ENCODE measurements around the gene FKBP11.
"Not testable (repeated sequence)": the region's sequence is repeated elsewhere in the genome, so short reads cannot be mapped to it uniquely, and the experiment has no call there.

FKBP11 gene

DNA sequence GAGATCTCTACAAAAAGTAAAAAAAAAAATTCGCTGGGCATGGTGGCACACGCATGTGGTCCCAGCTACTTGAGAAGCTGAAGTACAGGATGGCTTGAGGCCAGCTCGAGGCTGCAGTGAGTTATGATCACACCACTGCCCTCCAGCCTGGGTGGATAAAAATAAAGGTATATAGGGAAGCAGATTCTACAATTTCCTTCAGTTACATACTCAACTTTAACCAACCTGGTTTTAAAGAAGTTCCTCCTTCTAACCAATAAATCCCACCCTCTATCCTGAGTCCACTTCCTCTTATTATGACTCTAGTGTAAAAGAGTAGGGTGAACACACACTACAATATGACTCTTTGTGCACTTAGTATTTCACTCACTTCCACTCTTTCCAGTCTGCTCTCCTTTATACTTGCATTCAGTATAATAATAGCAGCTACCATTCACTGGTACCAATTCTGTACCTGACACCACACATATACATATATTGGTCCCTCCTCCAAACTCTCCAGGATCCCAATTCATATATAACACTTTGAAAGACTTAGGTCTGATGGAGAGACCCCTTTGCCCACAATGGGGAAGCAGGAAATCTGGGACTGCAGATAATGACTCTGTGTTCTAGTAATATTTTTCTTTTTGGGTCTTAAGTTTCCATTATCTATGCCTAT is 29.7 kb upstream of the FKBP11 start:
- no peak for DNase-seq

DNA sequence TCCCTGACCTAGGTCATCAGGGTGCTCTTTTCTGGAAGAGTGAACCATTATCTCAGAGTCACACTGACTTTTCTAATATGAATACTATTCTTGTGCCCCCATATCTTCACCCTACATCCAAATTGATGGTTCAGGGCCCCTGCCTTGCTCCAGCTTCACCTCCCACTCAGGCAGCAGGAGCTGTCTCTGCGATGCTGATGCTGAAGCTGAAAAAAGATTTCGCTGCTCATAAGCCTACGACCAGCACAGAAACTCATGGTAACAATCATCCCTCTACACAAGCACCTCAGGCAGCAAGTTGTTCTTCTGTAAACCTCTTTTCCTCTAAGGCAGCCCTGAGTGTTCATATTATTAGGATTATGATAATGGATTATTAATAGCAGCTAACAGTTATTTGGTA is 28.8 kb upstream of the FKBP11 start:
- no peak for DNase-seq

DNA sequence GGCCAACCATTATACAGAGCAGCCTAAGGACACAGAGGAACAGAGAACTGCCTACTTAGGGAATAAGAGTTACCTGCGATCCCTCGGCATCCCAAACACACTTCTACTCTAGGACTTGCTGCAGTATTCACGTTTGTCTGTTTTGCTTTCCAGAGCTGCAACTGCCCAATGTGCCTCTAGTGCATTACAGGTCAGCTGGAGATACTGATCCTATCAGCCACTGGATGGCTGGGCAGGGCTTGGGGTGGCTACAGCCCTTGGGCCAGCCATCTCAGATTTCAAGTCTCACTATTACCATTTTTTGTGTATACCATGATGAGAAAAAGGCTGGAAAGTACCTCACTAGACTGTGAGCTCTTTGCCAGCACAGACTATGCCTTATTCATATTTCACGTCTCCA is 27.4 kb upstream of the FKBP11 start:
- no peak for DNase-seq

DNA sequence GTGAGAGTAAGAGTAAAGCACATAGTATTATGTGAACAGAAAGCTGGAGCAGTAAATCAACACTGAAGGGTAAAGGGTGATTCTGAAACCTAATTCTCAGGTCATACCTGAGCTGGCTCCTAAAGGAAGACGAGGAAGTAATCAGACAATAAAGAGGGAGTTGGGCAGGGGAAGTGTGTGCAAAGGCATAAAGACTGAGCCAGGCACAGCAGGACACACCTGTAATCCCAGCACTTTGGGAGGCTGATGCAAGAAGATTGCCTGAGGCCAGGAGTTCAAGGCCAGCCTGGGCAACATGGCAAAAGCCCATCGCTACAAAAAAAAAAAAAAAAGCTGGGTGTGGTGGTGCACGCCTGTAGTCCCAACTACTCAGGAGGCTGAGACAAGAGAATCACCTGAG is 22.4 kb upstream of the FKBP11 start:
- no peak for DNase-seq

DNA sequence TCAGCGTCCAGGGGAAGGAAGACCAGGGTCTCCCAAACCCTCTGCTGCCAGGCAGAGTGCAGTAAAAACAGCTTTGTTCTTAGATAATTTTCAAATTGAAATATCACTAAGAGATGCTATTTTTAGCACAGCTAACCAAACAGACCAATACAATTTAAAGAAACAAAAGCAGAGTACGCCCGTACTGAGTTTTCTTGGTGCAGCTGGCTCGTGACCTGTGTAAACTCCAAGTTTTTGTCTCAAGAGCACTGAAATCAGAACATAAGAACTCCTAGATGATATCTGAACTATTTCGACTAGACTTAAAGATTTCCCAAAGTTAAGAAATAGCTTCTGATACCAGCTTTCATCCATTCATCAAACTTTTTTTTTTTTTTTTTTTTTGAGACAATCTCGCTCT is 21.7 kb upstream of the FKBP11 start:
- no peak for DNase-seq

DNA sequence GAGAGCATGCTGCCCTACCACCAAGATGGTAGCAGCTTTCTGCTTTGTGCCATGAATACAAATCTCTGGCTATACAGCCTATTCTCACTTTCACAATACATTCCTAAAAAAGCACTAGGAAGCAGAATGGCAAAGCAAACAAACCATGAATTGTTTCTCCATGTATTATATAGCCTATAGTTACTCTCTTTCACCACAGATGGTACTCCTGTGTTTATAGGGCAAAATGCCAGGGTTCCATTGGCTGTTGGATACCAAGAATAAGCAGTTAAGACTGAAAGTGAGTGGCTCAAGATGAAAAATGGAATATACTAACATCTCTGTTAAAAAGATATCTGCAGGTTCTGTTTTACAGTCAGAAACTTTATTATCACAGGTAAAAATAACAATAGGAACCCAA is 20.9 kb upstream of the FKBP11 start:
- DNase-seq = no peak

DNA sequence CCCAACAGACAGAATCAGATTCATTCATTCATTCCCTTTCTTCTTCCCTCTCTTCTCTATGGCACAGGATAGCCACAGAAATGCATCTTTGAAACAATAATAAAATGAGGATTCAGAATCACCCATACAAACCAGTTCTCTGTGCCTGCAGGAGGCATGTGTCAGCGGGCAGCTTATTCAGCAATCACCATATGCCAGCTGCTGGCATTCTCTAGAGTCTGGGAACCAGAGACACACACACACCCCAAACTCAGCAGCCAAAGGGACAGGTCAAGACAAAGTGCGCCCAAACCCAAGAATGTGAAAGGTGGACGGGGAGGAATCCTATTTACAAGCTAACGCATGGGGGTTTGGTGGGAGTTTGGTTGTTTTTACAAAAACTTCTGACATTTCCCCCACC is 17.9 kb upstream of the FKBP11 start:
- DNase-seq = no peak

DNA sequence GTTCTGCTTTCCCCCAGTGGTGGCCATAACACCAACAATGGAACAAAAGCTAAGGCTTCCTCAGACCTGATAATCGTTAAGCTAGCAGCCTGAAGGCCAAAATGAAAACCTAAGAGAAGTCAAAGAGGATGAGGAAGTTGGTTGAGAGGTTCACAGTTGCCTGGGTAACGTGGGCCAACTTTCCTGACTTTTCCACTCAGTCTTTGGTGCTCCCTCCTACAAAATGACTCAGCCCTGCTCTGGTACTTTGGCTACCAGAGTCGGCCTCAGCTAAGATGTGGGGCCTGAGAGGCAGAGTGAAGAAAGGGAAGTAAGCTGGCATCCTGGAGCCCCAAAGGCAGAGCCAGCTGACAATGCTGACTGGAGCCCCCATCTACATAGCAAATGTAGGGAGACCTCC is 14.9 kb upstream of the FKBP11 start:
- DNase-seq = no peak

DNA sequence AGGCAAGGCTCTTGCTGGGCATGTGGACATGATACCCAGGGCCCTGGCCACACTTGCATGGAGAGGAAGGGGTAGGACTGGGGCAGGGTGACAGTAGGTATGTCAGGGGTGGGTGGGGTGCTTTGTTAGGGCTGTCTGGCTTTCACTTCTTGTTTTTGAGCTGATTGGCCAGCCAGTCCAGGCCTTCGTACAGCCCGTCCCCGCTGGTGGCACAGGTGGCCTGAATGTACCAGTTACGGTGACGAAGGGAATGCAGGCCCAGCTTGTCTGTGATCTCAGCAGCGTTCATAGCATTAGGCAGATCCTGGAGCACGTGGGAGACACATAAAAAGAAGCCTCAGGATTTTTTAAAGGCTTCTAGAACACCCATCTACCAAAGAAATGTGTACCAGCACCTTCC is 13.5 kb upstream of the FKBP11 start:
- DNase-seq = no peak

DNA sequence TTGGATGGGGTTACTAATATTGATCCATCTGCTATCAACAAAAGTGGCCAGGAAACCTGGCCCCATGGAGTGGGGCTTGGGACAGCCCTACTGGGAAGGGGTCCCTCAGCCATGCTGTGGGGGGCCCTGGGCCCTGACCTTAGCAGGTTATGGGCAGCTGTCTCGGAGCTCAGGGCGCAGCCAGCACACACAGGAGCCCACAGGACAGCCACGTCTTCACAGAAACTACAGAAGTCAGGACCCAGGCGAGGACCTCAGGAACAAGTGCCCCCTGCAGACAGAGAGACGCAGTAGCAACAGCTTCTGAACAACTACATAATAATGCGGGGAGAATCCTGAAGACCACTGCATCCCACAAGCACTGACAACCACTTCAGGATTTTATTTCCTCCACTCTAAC is 11.9 kb upstream of the FKBP11 start:
- DNase-seq = no peak

DNA sequence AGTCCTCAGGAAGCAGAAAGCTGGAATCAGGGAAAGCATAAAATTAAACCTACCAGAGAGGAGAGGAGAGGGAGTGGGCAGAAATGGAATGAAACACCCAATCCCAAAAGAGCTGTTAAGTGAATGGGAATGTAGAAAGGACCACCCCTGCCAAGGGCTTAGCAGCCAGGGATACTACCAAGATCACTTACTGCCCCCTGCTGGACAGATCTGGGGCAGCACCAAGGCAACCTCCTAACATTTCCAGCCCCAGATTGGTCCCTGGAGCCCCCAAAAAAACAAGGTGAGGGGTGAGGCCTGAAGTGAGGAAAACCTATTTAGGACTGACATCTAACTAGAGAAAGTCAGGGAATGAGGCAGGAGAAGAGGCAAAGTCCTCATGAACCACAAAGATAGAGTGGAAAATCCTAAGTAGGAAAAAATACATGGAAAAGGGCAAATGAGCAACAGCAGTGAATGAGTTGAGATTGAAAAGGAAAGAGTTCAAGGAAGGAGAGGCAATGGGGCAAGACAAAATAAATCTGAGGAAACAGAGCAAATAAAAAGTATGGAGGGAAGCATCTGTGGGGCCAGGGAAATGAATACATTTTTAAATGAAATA is 11.2 kb upstream of the FKBP11 start:
- no peak for DNase-seq

DNA sequence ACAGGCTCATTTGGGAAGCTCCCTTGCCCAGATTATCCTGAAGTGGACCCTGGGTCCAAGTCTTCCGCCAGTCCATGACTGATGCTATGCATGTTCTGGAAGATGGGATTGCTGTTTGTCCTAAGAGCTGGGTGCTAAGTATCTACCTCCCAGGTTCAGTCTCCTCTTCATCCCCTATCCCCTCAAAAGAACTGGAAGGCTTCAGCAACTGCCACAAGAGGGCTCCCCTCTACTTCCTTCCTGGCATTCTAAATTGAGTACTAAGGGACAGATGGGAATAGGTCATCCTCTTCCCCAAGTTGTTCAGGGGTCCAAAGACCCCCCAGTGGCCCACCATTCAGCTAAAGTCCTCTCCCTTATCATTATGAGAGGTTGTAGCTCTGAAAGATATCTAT is 9.0 kb upstream of the FKBP11 start:
- no peak for DNase-seq

DNA sequence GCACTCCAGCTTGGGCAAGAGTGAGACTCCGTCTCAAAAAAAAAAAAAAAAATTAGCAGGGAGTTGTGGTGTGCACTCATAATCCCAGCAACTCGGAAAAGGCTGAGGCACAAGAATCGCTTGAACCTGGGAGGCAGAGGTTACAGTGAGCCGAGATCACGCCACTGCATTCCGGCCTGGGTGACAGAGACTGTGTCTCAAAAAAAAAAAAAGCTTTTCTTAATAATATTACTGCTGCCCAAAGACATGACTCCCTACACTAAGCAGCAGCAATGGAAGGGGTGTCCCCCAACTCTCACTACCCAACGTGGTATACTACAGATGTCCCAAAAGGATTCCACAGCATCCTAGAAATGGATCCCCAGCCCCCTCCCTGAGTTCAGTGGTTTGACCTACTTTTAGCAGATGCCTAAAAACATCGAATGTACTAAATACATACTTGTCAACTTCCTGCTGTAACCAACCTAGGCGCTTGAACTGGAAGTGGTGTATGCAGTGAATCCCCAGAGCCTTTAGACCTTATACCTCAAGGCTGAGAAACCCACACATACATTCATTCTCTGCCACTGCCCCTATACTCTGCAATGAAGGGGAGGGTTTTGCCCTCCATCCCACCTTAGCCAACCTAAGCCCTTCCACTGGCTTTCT is 8.5 kb upstream of the FKBP11 start:
- no peak for DNase-seq

DNA sequence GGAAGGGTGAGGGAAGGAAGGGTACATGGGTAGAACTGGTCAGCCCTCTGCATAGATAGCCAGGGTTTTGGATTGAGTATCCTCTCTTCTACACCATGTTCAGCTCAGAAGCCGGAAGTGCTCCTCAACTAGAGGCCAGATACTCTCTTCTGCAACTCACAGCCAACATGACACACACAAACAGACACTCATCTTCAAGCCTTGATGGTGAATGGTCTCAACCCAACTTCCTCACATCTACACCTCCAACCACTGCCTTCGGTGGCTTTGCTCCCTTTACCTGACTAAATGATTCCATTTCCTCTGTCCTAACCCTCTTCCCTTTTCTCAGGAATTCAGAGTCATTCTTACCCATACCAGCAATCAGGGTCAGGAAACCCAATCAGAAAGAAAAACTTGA is 7.6 kb upstream of the FKBP11 start:
- DNase-seq = no peak

DNA sequence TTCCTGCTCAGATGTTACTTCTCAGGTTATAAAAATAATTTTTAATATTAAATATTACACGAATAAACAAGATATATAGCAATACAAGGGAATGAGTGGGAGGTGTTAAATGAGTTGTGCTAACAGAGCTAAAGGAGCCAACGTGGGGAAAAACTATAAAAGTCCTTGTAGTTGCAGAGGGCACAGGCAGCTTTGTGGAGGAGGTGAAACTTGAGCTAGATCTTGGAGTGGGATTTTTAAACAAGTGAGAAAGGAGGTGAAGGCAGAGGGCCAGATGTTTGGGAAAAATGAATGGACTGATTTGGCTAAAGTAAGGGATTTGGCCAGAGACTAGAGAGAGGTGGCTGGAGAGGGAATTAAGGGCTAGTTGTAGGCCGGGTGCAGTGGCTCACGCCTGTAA is 5.2 kb upstream of the FKBP11 start:
- no peak for DNase-seq

DNA sequence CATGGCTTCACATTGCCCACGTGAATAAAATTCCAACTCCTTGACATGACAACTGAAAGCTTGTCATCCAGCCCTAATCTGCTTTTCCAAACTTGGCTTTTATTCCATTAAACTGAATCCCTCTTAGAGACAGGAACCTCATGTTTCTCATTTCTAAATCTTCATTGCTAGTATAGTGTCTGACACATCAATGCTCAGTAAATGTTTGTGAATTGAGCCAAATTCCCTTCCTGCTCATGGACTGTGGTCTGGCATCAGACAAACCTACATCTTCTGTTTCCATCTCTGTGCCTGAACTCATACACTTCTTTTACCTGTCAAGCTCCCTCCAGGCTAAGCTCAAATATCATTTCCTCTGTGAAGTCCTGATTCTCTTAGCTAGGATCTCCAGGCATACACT is 4.3 kb upstream of the FKBP11 start:
- DNase-seq = no peak

DNA sequence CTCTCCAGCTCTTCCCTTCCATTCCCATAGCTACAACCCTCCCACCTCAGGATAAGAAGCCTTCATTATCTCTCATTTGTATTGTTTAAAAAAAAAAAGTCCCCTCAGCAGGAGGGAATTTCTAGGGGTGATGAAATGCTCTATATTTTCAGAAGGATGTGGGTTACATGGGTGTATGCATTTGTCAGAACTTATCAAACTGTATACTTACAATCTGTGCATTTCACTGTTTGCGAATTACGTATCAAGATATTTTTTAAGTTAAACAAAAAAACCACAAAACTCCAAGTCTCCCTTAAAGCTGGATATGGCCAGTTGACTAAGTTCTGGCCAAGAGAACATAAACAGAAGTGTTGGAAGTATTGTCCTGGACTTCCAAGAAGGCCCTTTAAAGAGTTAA is 2.0 kb upstream of the FKBP11 start:
- no peak for DNase-seq

DNA sequence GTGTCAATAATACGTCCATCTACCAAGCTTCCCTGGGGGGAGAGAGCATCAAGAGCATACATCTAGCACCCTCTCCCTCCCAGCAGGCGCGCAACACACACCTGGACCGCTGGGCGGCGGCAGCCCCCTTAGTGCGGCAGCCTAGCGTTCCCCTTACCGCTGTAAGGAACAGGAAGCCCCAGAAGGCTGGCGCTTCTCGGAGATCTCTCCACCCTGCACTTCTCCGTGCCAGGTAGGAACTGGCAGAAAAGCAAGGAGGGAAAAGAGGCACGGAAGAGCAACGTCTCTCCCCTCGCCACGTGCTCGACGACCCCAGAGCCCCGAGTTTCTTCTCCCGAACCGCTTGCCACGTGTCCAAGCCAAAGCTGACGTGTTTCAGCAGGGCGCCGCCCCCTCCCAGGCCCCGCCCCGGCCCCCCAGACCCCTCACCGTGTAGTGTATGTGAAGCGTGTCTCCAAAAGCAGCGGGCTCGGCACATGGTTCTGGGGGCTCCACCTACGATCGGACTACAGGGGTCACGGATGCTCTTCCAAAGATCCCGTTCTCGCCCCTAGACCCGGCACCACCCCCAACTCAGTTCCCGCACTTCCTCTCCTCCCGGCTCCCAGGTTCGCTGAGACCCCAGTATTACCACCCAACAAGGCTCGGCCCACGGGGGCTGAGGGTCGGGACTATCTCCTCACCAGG is 532 bp downstream of the FKBP11 start:
- peak; percentile 57 for DNase-seq

DNA sequence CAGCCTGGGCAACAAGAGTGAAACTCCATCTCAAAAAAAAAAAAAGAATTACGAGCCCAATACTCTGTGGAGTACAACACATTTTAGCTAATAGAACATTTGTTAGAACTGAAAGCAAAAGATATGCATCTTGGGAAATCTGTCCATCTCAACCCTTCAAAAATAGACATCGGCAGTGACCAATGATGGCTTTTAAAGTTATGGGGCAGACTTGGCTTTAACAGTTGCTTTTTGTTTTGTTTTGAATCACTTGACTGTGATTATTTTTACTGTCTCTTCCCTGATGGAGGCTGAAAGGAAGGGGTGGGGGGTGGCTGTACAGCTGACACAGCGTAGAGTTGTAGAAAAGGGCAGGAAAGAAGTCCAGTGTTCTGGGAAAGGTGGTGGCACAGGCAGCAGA is 2.2 kb downstream of the FKBP11 start:
- DNase-seq = no peak

DNA sequence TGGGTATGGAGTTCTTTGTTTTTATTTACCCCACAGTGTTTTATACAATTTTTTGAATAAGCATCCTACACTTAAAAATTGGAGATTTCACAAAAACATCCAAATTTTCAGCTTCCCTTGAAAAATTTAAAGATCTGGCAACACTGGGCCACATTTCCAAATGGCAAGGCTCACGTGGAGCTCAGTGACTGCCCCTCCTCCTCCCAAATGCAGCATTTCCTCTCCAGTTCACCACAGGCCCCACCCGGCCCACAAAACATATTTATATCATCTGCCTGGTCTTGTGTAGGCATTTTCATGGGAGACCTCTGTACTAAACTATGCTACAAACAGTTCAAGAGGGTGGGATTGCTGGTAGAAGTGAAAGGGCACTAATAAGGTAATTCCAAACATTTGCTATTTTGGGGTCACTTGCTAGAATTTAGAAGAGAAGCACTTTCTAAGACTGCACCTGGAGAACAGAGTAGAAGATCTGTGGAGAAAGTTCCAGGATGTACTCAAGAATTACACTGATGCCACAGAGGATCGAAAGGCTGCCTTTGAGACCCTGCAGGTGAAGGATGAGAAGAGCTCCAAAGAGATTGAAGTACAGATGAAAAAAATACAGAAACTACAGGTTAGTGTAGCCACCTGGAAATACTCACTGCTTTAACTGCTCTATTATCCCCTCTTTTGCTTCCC is 7.3 kb downstream of the FKBP11 start:
- no peak for DNase-seq

DNA sequence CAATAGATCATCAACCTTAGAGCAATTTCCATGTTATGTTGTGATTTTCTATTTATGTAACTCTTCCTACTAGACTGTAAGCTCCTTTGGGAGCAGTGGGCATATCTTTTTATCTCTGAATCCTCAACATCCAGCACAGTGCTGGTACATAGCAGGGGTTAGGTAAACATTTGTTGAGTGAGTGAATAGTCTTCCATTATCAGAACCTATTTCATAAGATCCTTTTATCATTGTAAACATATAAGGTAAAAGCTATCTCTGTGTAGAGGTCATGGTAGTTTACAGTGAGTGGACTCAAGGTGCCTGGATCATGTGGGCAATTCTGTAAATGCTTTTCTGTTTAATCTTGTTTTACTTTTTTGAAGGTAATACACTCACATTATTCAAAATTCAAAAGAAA is 15.1 kb downstream of the FKBP11 start:
- no peak for DNase-seq

DNA sequence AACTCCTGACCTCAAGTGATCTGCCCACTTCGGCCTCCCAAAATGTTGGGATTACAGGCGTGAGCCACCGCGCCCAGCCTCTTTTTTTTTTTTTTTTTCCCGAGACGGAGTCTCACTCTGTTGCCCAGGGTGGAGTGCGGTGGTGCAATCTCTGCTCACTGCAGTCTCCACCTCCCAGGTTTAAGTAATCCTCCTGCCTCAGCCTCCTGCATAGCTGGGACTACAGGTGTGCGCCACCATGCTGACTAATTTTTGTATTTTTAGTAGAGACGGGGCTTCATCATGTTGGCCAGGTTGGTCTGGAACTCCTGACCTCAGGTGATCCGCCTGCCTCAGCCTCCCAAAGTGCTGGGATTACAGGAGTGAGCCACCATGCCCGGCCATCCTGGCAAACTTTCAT is 15.6 kb downstream of the FKBP11 start:
- not testable (repeated sequence) for DNase-seq

DNA sequence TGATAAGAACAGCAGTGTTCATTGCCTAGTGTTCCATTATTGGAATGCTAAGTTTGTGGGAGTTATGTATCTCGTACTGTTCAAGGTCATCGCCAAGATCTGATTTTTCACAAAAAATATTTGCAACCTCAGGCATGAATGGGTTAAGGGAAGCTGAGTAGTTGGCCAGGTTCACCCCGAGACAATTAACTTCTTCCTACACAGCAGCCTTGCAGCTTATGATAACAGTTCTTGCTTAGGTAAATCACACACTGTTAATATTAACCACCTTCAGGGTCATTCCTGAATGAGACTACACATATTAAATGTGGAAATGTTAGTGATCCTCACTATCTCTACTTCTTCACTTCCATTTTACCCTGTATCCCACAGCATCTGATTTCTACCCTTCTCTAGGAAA is 18.0 kb downstream of the FKBP11 start:
- DNase-seq = no peak

DNA sequence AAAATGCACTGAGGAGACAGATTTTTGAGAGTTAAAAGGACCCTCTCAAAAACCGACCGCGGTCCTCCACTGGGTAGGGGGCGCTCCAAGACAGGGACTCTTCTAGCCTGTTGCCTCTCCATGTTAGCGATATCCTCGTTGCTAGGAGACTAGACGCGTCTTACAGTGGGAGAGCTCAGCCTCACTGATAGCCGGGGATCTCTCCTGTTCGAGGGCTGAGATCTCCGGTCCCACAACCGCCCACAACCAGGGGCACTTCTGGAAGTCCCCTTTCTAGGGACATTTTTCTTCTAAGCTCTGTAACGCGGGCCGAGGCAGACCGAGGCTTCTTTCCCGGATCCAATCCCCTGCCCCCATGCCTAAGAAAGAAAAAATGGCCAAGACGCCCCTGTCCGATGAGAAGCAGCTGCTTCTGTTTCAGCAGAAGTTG is 21.3 kb downstream of the FKBP11 start:
- peak; percentile 16 for DNase-seq

Measured in activated gamma-delta T cell (primary cell).